ENCODE measurements around the gene TAF1C.

Gene TAF1C

GRCh38 chr16:84144859-84145639 is 41.8 kb downstream of the TAF1C start, which contains the start of the genes DNAAF1 and HSDL1:
DNAAF1 (plus strand) TSS chr16:84145308; CDS start chr16:84145441, 133 bp downstream.
HSDL1 (minus strand) TSS chr16:84145177; CDS start chr16:84131321, 13,856 bp downstream.
- no peak; the same call in 1 of the 2 replicates for TF ChIP-seq CTCF (IDR thresholded peaks at IDR 0.05)

- no peak for TF ChIP-seq CTCF (IDR thresholded peaks at IDR 0.05)
Observed at GRCh38 chr16:84144209-84144858, 42.5 kb downstream of the TAF1C start.

GRCh38 chr16:84143784-84144199 is 43.1 kb downstream of the TAF1C start:
- TF ChIP-seq CTCF (IDR thresholded peaks at IDR 0.05): no peak

GRCh38 chr16:84143081-84143480 is 43.8 kb downstream of the TAF1C start:
- no peak for TF ChIP-seq CTCF (IDR thresholded peaks at IDR 0.05)

- no peak for TF ChIP-seq CTCF (IDR thresholded peaks at IDR 0.05)
Observed at GRCh38 chr16:84141143-84141670, 45.6 kb downstream of the TAF1C start.

GRCh38 chr16:84139628-84140258 is 47.1 kb downstream of the TAF1C start:
- no peak for TF ChIP-seq CTCF (IDR thresholded peaks at IDR 0.05)

- TF ChIP-seq CTCF (IDR thresholded peaks at IDR 0.05): no peak
Observed at GRCh38 chr16:84138824-84139627, 47.8 kb downstream of the TAF1C start.
